HG03097 (cell line): ENCODE results near the gene C4orf50.
"Not testable (repeated sequence)": the region's sequence is repeated elsewhere in the genome, so short reads cannot be mapped to it uniquely, and the experiment has no call there.

Experiments
- ATAC-seq: cut with Tn5 transposase; IDR thresholded peaks from one replicate; pipeline ENCODE4 v1.9.1; 2021; ENCODE audit not compliant: unreplicated experiment, low FRiP score

Gene C4orf50

GRCh38 chr4:6019316-6020263 lies 1.4 kb upstream of the C4orf50 start:
- ATAC-seq: no peak

DNA sequence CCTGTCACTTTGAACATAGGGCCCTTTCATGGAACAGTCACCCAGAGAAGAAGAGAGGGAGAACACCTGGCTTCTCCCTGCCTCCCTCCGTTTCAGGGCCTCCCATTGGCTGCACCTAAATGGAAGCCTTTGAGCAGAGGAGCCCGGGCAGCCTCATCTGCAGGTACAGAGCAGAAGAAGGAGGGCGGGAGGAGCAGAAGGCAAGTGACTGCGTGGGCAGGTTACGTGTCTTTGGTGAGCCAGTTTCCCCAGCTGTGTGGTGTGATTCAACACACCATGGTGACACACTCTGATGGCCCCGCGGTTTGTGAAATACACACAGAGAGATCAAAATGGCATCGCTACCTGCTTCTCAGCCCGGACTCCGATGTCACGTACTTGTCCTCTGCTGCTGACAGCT lies 431 bp downstream of the C4orf50 start:
- ATAC-seq: no peak

GRCh38 chr4:6017030-6017429 lies 1.2 kb downstream of the C4orf50 start:
- ATAC-seq: no peak

DNA sequence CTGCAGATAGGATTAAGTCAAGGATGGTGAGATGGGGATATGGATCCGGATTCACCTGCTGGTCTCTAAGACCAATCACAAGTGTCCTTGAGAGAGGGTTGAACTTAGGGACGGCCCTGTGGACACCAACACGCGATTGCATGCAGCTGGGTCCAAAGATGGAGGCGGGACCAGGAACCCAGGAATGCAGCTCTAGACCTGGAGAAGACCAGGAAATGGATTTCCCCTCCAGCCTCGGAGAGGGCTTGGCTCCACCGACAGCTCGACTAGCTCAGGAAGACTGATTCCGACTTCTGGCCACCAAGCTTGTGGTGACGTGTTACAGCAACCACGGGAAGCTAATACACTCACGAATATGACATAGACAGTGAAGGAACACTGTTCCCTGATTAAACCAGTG lies 4.7 kb downstream of the C4orf50 start:
- ATAC-seq: no peak

- no peak for ATAC-seq
These were observed 6.0 kb downstream of the C4orf50 start for GRCh38 chr4:6012200-6012599.

GRCh38 chr4:6011686-6012085 lies 6.5 kb downstream of the C4orf50 start:
- ATAC-seq: no peak

- ATAC-seq: no peak
These were observed 7.0 kb downstream of the C4orf50 start for GRCh38 chr4:6011271-6011671.

GRCh38 chr4:6010789-6011188 lies 7.4 kb downstream of the C4orf50 start:
- ATAC-seq: no peak

- ATAC-seq: no peak
These were observed 8.8 kb downstream of the C4orf50 start for GRCh38 chr4:6009452-6009851.

GRCh38 chr4:6008766-6009385 lies 9.4 kb downstream of the C4orf50 start:
- no peak for ATAC-seq

GRCh38 chr4:6008092-6008551 lies 10.1 kb downstream of the C4orf50 start:
- no peak for ATAC-seq

GRCh38 chr4:6005175-6005574 lies 13.1 kb downstream of the C4orf50 start:
- no peak for ATAC-seq

DNA sequence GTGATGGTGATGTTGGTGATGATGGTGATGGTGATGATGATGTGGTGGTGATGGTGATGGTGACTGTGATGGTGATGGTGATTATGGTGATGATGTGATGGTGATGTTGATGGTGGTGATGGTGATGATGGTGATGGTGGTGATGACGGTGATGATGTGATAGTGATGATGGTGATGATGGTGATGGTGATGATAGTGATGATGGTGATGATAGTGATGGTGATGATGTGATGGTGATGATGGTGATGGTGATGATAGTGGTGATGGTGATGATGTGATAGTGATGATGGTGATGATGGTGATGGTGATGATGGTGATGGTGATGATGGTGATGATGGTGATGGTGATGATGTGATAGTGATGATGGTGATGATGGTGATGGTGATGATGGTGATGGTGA lies 14.7 kb downstream of the C4orf50 start:
- ATAC-seq: not testable (repeated sequence)

DNA sequence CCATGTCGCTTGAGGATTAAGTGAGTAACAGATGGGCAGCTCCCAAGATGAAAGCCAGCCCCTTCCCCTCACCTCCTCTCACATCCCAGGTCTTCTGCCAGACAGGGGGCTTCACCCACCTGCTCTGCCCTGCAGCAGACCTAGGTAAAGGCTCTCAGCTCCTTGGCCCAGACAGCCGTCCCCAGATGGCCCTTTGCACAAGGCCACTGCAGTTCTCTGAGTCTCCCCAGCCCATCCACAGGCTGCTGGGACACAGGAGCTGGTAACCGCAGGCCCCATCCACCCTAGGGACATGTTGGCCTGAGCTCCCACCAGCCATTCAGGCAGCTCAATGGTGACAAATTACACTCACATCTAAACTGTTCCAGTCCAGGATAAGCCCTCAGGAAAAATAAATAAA lies 15.3 kb downstream of the C4orf50 start:
- ATAC-seq: no peak

DNA sequence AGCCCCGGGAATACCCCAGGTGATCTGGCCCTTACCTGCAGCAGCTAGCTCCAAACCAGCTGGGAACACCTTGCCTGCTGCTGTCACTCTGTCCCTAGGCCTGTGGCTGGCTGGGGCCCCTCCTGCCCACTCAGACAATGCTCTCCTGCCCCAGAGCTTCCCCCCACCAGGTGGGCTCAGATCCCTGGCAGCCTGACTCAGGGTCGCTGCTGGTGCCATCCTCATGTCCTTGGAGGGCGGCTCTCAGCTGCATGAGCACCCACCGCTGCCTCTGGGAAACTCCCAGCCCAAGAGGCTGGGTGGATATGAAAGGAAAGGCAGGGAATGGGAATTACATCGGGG lies 15.8 kb downstream of the C4orf50 start:
- ATAC-seq: no peak

GRCh38 chr4:6001680-6002491 lies 16.3 kb downstream of the C4orf50 start:
- ATAC-seq: no peak

DNA sequence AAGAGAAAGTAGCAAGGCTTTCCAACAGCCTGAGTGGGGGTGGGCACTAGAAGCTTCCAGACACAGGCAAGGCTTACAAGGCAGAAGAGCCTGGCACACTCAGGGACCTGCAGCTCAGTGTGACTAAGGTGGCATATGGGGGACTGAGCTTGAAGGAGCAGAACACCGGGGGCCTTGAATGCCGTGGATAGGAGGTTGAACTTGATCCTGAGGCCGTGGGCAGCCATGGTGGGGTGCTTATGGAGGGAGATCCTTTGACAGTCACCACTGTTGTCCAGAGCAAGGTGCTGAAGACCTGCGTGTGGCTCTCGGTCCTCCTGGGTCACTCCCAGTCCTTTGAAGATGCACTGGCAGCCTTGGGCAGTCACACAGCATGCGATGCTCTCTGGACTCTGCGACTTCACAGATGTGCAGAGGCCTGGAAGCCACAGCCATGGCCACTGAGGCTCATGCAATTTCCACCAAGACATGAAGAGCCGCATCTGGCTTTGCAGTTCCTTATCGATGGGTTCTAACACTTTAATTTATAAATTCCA lies 18.3 kb downstream of the C4orf50 start:
- ATAC-seq: no peak

DNA sequence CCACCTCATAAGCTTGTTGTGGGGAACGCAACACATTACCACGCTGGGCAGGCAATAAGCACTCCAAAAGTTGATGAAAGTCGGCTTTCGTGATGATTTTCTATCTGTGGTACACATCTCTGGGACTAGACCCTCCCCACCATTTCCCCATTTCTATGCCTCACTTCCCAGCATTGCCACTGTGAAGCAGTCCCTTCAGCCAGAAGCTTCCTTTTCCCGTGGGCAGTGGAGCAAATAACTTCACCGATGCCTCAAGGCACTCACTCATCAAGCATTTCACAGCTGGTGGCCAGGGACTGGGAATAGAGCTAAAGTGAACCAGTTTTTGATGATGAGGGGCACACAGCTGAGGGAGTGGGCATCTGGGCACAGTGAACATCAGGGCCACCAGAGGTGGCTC lies 18.9 kb downstream of the C4orf50 start:
- no peak for ATAC-seq

GRCh38 chr4:5998333-5998936 lies 19.8 kb downstream of the C4orf50 start:
- peak; percentile 63 for ATAC-seq

- no peak for ATAC-seq
These were observed 21.6 kb downstream of the C4orf50 start for GRCh38 chr4:5996641-5997040.
